Small intestine (tissue), 7 donors: Measurements from ENCODE around the gene OR14A2. TPM values are rescaled to one million over a fixed set of nuclear protein-coding genes. Genes with fewer than 3 reads are reported as not detected.

Experiments used
- DNase-seq, 2 donors: peaks; one replicate each; pipeline versions ENCODE4 v3.0.0 to v3.0.0-alpha.2; 2013
- FAIRE-seq: peaks from 2 replicates; lab custom pipeline; 2012; peaks lifted over from hg19 to GRCh38; lab: Jason Lieb, UNC
- H3K27ac ChIP-seq, 3 donors: one replicate each; pipeline ENCODE4 v1.5.1; 2013; ENCODE audit warnings: low read length in 2 of 3, mild to moderate bottlenecking in 2 of 3, control low read depth in 1 of 3, inconsistent platforms in 1 of 3, low read depth in 1 of 3, moderate library complexity in 1 of 3
- H3K27me3 ChIP-seq, 3 donors: one replicate each; pipeline ENCODE4 v1.6.1; 2013; ENCODE audit warnings: low read length in 3 of 3, inconsistent platforms in 1 of 3; ENCODE audit not compliant: control insufficient read depth in 3 of 3, insufficient read depth in 3 of 3
- H3K36me3 ChIP-seq, 3 donors: one replicate each; pipeline ENCODE4 v1.6.1; 2013; ENCODE audit warnings: low read length in 3 of 3, inconsistent platforms in 1 of 3, low read depth in 1 of 3, mild to moderate bottlenecking in 1 of 3, moderate library complexity in 1 of 3; ENCODE audit not compliant: control insufficient read depth in 3 of 3, insufficient read depth in 2 of 3
- H3K4me1 ChIP-seq, 3 donors: one replicate each; pipeline ENCODE4 v1.6.1; 2013; ENCODE audit warnings: low read length in 2 of 3, inconsistent platforms in 1 of 3, low read depth in 1 of 3, mild to moderate bottlenecking in 1 of 3, moderate library complexity in 1 of 3; ENCODE audit not compliant: control insufficient read depth in 3 of 3, insufficient read depth in 2 of 3
- H3K4me3 ChIP-seq, 3 donors: one replicate each; pipeline ENCODE4 v1.5.1; 2013; ENCODE audit warnings: low read length in 3 of 3, control low read depth in 1 of 3, inconsistent platforms in 1 of 3, low read depth in 1 of 3, mild to moderate bottlenecking in 1 of 3, moderate library complexity in 1 of 3
- H3K9me3 ChIP-seq, 2 donors: one replicate each; pipeline ENCODE4 v1.6.1; 2013; ENCODE audit warnings: low read depth in 1 of 2, low read length in 1 of 2; ENCODE audit not compliant: control insufficient read depth in 2 of 2, insufficient read depth in 1 of 2
- WGBS, 3 donors: extraction: QIAGEN DNeasy Blood & Tissue Kit; methylation state at CpG; one replicate each; pipeline ENCODE4 v1.1.7; 2013; 5-methylcytosine and 5-hydroxymethylcytosine counted together
- polyA plus RNA-seq, 4 donors: library from polyadenylated mRNA; stranded (reverse) in 3 of 4; unstranded in 1 of 4; fragments of 200-250 nt in 3 of 4; fragments of 120-200 nt in 1 of 4; gene quantifications; one replicate each; pipeline versions ENCODE4 v1.2.1 to v1.2.3, GENCODE V29; 2013
- donor health status: healthy with polysubstance abuse.
- donor health status: control.
- donor health status: control.
- donor health status: Bipolar disorder and iron deficiency.
- donor health status: healthy.

Gene OR14A2
- polyA plus RNA-seq, 4 donors = not detected

DNA sequence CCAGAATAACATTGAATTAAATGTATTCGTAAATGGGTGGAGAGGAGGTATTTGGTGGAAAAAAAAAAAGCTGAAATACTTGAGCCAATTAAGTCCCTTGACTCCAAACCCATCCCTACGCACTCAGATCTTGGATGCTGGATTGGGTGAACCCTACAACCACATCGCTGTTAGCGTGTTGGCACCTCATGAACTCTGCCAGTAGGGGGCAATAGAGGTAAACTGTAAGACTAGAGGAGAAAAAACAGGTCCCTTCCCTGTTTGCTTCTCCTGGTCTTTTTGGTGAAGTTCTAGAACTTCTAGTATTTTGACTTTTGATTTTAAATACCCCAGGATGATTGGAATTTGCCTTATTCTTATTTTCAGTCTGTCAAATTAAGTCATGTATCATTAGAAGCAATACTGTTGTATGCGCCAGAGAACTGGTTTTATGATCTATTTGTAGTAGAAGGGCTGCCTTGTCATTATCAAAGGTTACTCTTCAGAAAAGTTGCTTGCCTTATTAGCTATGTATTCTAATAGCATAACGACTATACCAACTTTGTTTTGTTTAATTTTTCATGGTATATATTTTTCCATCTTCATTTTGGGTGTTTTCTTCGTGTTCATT is 66.5 kb downstream of the OR14A2 start:
- Histone ChIP-seq H3K27me3 (no peaks in the 10 kb centered on the region), H3K4me1 (no peaks in the 10 kb centered on the region), H3K36me3 (no peaks in the 10 kb centered on the region), H3K9me3 (no peaks in the 10 kb centered on the region), H3K4me3 (no peak overlapping the region), H3K27ac (no peak overlapping the region)
- 32 to 39% (median 33%) methylated on average over 7 of the region's 7 CpGs for WGBS, 3 donors
- DNase-seq = peak; percentile 7 to 11
- FAIRE-seq = no peak

DNA sequence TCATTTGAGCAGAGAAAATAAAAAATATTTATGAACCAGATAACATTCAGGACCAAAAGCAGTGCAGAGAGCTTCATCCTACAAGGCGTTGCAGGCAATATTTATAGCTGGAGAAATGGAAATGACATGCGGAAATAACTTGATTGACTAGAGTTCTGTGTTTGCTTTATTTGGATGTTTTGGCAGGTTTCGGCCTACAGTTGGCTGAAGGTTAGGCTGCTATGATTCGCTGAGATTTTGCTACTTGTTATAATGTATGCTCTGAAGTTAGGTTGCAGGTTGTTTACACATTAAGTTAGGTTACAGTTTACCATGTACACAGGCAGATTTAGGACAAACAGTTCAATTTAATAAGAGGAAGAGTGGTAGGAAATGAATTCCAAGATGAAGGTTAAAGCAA is 67.8 kb downstream of the OR14A2 start:
- WGBS, 3 donors = 82 to 90% (median 82%) methylated on average over 4 of the region's 4 CpGs
- Histone ChIP-seq H3K36me3 (no peaks in the 10 kb centered on the region), H3K27me3 (no peaks in the 10 kb centered on the region), H3K9me3 (no peaks in the 10 kb centered on the region), H3K4me3 (no peak overlapping the region), H3K4me1 (no peaks in the 10 kb centered on the region), H3K27ac (no peak overlapping the region)
- DNase-seq (no peak), FAIRE-seq (no peak)

DNA sequence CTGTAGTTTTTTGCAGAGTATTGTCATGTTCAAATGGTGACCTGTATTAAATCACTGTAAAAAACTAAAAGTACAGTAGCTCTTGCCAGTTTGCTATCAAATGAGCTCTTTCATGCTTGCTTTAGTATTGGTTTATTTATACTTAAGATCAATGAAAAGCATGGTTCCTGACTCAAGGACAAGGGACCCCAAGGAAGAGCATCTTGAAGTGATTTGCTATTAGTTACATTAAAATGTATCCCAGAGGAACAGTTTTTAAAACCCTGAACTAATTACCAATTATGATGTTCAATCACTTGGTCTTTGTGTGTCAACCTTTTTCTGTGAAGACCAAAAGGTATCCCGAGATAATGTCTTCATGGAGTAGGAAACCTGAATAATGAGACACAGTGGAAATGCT is 68.3 kb downstream of the OR14A2 start, which contains the start of gene OR13G1:
OR13G1 (minus strand) TSS at position 101 of the 400 bp plus-strand sequence. CDS start 6,698 bp downstream, outside the sequence.
- Histone ChIP-seq H3K36me3 (no peaks in the 10 kb centered on the region), H3K27me3 (no peaks in the 10 kb centered on the region), H3K9me3 (no peaks in the 10 kb centered on the region), H3K4me3 (no peak within 1 kb of the TSS), H3K4me1 (no peaks in the 10 kb centered on the region), H3K27ac (no peak within 1 kb of the TSS)
- FAIRE-seq (no peak), DNase-seq (no peak)
- 81 to 86% (median 82%) methylated on average over 1 of the region's 1 CpG for WGBS, 3 donors

Other genes starting within 250 kb of the OR14A2 start
- gene OR2C3, start 211.7 kb downstream of the OR14A2 start, polyA plus RNA-seq = under 1 TPM in 2 of 4 donors, not detected in 2; 0.01 to 0.07 TPM
- under 1 TPM in 3 of 4 donors, not detected in 1; 0.07 to 0.81 (median 0.18) TPM for gene GCSAML, start 199.0 kb downstream of the OR14A2 start, polyA plus RNA-seq
- not detected for gene OR2G2, start 159.8 kb downstream of the OR14A2 start, polyA plus RNA-seq
- not detected for gene OR2G3, start 142.6 kb downstream of the OR14A2 start, polyA plus RNA-seq
- gene OR13G1, start 68.4 kb downstream of the OR14A2 start, polyA plus RNA-seq = not detected
- not detected for gene OR6F1, start 31.5 kb downstream of the OR14A2 start, polyA plus RNA-seq
- gene OR14K1, start 9.5 kb downstream of the OR14A2 start, polyA plus RNA-seq = not detected
- not detected for gene OR1C1, start 12.4 kb upstream of the OR14A2 start, polyA plus RNA-seq
- gene OR14A16, start 76.0 kb upstream of the OR14A2 start, polyA plus RNA-seq = not detected
- not detected for gene OR11L1, start 93.8 kb upstream of the OR14A2 start, polyA plus RNA-seq
- 1 to 10 TPM in 1 of 4 donors, under 1 TPM in 1, not detected in 2; 0.37 to 1.0 TPM for gene TRIM58, start 109.0 kb upstream of the OR14A2 start, polyA plus RNA-seq
- under 1 TPM in 2 of 4 donors, not detected in 2; 0.09 to 0.76 TPM for gene OR2W3, start 147.4 kb upstream of the OR14A2 start, polyA plus RNA-seq
- under 1 TPM in 1 of 4 donors, not detected in 3; 0.06 TPM for gene OR2T8, start 172.1 kb upstream of the OR14A2 start, polyA plus RNA-seq
- gene OR2AJ1, start 176.7 kb upstream of the OR14A2 start, polyA plus RNA-seq = not detected
- not detected for gene OR2L8, start 200.7 kb upstream of the OR14A2 start, polyA plus RNA-seq
- not detected for gene OR2AK2, start 217.1 kb upstream of the OR14A2 start, polyA plus RNA-seq